Thyroid gland (tissue), 4 donors: ENCODE measurements around the gene EHMT1. TPM values are rescaled to one million over a fixed set of nuclear protein-coding genes. Genes with fewer than 3 reads are reported as not detected.

Experiments
- DNase-seq, 2 donors: peaks; one replicate each; pipeline ENCODE4 v3.0.0-alpha.2; 2019
- H3K27ac ChIP-seq, 3 donors: fragments of 200-600 bp; sonication (generic); 1 replicate in 2 of 3; 2 replicates in 1 of 3; pipeline ENCODE4 v1.5.1; 2016 to 2019; ENCODE audit warnings: mild to moderate bottlenecking in 1 of 3, moderate library complexity in 1 of 3
- H3K27me3 ChIP-seq: fragments of 200-600 bp; sonication (generic); one replicate; pipeline ENCODE4 v1.5.1; 2019
- H3K36me3 ChIP-seq, 2 donors: fragments of 200-600 bp; sonication (generic); one replicate each; pipeline ENCODE4 v1.5.1; 2016 to 2019
- H3K4me1 ChIP-seq, 2 donors: fragments of 200-600 bp; sonication (generic); one replicate each; pipeline ENCODE4 v1.5.1; 2017 to 2019
- H3K4me3 ChIP-seq, 3 donors: fragments of 200-600 bp; sonication (generic); replicated peaks in 1 of 3; 1 replicate in 2 of 3; 2 replicates in 1 of 3; pipeline ENCODE4 v1.5.1; 2016; ENCODE audit warnings: mild to moderate bottlenecking in 1 of 3
- H3K9me3 ChIP-seq: fragments of 200-600 bp; sonication (generic); one replicate; pipeline ENCODE4 v1.5.1; 2017
- POLR2A ChIP-seq, 2 donors: fragments of 450-650 bp; IDR thresholded peaks; one replicate each; pipeline ENCODE4 v1.6.1; 2017; ENCODE audit warnings: antibody characterized with exemption in 2 of 2, mild to moderate bottlenecking in 2 of 2, moderate library complexity in 1 of 2
- WGBS, 2 donors: methylation state at CpG; one replicate each; pipeline ENCODE4 v1.1.5; 2017; 5-methylcytosine and 5-hydroxymethylcytosine counted together
- intact Hi-C: fragments of 100-400 bp; cut with DNase I; formaldehyde crosslinking; loops from one replicate; pipeline ENCODE4 v1.15.1; 2023
- total RNA-seq, 4 donors: library from RNA; depleted of rRNA; stranded (reverse); fragments of >200 nt; gene quantifications; one replicate each; pipeline ENCODE4 v1.2.3, GENCODE V29; 2016
- TF ChIP-seq, protein P1 (sequence below), 6 experiments: fragments of 200-600 bp in 3 of 6; fragments of 450-650 bp in 3 of 6; sonication (generic) in 3 of 6; IDR thresholded peaks; one replicate each; pipeline ENCODE4 v1.5.1; 2016 to 2019; ENCODE audit warnings: antibody characterized with exemption in 6 of 6, mild to moderate bottlenecking in 2 of 6, inconsistent platforms in 1 of 6, moderate library complexity in 1 of 6

The EHMT1 gene
- total RNA-seq, 4 donors from 2014 or later: 56.8 to 99.5 (median 94.4) TPM

DNA sequence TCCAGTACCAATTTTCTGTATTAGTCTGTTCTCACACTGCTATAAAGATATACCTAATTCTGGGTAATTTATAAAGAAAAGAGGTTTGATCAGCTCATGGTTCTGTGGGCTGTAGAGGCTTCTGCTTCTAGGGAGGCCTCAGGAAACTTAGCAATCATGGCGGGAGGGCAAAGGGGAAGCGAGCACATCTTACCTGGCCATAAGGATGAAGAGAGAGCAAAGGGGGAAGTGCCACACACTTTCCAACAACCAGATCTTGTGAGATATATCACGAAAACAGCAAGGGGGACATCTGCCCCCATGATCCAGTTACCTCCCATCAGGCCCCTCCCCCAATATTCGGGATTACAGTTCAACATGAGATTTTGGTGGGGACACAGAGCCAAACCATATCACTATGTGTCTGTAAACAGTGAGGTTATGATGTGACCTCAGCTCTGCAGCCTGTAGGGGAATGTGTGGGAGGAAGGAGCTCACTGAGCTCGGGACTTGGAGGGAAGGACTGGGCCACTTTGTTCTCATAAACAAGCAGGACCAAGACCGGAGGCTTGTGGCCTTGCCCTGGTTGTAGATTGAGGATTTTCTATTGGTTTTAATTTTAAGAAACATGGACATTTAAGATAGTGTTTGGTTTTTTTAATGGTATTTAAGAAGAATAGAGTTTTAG lies 85.2 kb downstream of the EHMT1 start:
- H3K9me3 ChIP-seq: no peaks in the 10 kb centered on the region
- no peak overlapping the region for H3K27ac ChIP-seq
- no peak for DNase-seq
- intact Hi-C loops: no loop called here
- WGBS, 2 donors: 90% methylated on average over 6 of the region's 6 CpGs
- H3K27me3 ChIP-seq: no peaks in the 10 kb centered on the region
- no peak overlapping the region for H3K4me3 ChIP-seq
- no peak for TF ChIP-seq POLR2A (IDR thresholded peaks at IDR 0.05)
- TF ChIP-seq, protein P1, sequence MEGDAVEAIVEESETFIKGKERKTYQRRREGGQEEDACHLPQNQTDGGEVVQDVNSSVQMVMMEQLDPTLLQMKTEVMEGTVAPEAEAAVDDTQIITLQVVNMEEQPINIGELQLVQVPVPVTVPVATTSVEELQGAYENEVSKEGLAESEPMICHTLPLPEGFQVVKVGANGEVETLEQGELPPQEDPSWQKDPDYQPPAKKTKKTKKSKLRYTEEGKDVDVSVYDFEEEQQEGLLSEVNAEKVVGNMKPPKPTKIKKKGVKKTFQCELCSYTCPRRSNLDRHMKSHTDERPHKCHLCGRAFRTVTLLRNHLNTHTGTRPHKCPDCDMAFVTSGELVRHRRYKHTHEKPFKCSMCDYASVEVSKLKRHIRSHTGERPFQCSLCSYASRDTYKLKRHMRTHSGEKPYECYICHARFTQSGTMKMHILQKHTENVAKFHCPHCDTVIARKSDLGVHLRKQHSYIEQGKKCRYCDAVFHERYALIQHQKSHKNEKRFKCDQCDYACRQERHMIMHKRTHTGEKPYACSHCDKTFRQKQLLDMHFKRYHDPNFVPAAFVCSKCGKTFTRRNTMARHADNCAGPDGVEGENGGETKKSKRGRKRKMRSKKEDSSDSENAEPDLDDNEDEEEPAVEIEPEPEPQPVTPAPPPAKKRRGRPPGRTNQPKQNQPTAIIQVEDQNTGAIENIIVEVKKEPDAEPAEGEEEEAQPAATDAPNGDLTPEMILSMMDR (IDR thresholded peaks at IDR 0.05): no peak
- H3K4me1 ChIP-seq: peaks cover 3 to 13% of the 10 kb centered on the region in 2 donors
- no peaks in the 10 kb centered on the region for H3K36me3 ChIP-seq

DNA sequence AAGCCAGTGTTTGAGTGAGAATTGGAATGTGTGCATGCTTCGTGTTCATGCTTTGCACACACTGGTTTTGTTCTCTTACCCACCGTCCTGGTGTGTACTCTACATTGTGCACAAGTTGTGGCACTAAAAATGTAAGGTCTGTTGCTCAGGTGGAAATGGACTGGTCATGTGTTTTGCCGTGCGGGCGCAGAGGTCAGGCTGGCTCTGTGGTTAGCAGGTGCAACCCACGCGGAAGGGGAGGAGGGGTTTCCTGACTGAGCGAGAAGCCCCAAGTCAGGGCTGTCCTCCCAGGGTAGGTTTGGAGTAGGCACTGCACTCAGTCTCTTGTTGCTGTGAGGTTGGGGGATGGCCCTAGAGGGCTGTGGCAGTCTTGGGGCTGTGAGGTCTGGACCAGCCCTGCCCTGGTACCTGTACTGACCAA lies 86.6 kb downstream of the EHMT1 start:
- no peaks in the 10 kb centered on the region for H3K36me3 ChIP-seq
- peaks cover 3 to 16% of the 10 kb centered on the region in 2 donors for H3K4me1 ChIP-seq
- WGBS, 2 donors: 62 to 68% methylated on average over 7 to 8 of the region's 8 CpGs
- no peak overlapping the region for H3K27ac ChIP-seq
- DNase-seq: peak in 1 of 2 donors; percentile 21
- no peak overlapping the region for H3K4me3 ChIP-seq
- TF ChIP-seq, protein P1 (IDR thresholded peaks at IDR 0.05): no peak
- TF ChIP-seq POLR2A (IDR thresholded peaks at IDR 0.05): no peak
- no peaks in the 10 kb centered on the region for H3K9me3 ChIP-seq
- H3K27me3 ChIP-seq: no peaks in the 10 kb centered on the region
- intact Hi-C loops: no loop called here

DNA sequence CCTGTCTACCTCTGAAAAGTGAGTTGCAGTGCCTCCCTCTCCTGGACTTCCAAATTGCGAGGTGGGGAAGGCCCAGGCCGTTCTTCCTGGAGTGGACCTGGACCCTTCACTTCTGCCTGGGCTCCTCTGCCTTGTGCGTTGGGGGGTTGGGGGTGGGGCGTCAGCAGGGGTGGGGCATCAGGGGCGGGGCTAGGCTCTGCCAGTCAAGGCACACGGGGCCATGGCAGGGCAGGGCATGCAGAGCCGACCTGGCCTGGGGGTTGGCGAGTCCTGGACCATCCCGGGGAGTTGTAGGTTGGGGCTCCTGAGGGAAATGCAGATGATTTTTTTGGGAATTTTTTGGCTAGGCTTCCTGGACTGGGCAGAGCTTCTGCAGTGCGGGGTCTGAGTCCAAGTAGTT lies 87.1 kb downstream of the EHMT1 start:
- H3K9me3 ChIP-seq: no peaks in the 10 kb centered on the region
- H3K27me3 ChIP-seq: no peaks in the 10 kb centered on the region
- no peaks in the 10 kb centered on the region for H3K36me3 ChIP-seq
- TF ChIP-seq, protein P1 (IDR thresholded peaks at IDR 0.05): no peak
- TF ChIP-seq POLR2A (IDR thresholded peaks at IDR 0.05): no peak
- 78 to 97% methylated on average over 5 to 8 of the region's 10 CpGs for WGBS, 2 donors
- DNase-seq: no peak
- H3K4me3 ChIP-seq: no peak overlapping the region
- H3K4me1 ChIP-seq: peaks cover 3 to 16% of the 10 kb centered on the region in 2 donors
- H3K27ac ChIP-seq: no peak overlapping the region
- intact Hi-C loops: no loop called here

DNA sequence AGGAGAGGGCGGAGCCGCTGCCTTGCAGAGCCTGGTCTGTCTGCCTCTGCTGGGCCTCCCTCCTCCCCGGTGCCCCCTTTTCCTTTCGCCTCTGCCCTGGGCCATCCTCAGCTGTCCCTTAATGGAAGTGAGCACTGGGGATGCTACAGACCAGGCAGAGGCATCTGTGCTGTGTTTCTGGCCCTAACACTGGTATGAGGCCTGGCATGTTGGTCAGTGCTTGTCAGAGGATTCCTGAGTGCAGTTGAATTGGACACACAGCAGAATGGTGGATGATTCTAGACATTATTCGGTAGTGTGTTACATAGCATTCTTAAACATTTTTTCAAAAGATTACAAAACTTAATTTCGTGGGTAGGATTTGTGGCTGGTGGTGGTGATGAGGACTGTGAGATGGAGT lies 88.6 kb downstream of the EHMT1 start:
- Histone ChIP-seq H3K36me3 (no peaks in the 10 kb centered on the region), H3K9me3 (no peaks in the 10 kb centered on the region), H3K4me1 (peaks cover 3 to 16% of the 10 kb centered on the region in 2 donors), H3K4me3 (no peak overlapping the region), H3K27ac (no peak overlapping the region), H3K27me3 (no peaks in the 10 kb centered on the region)
- WGBS, 2 donors: 91 to 94% methylated on average over 5 to 6 of the region's 6 CpGs
- no peak for DNase-seq
- no peak for TF ChIP-seq POLR2A (IDR thresholded peaks at IDR 0.05)
- TF ChIP-seq, protein P1 (IDR thresholded peaks at IDR 0.05): no peak
- intact Hi-C loops: no loop called here

DNA sequence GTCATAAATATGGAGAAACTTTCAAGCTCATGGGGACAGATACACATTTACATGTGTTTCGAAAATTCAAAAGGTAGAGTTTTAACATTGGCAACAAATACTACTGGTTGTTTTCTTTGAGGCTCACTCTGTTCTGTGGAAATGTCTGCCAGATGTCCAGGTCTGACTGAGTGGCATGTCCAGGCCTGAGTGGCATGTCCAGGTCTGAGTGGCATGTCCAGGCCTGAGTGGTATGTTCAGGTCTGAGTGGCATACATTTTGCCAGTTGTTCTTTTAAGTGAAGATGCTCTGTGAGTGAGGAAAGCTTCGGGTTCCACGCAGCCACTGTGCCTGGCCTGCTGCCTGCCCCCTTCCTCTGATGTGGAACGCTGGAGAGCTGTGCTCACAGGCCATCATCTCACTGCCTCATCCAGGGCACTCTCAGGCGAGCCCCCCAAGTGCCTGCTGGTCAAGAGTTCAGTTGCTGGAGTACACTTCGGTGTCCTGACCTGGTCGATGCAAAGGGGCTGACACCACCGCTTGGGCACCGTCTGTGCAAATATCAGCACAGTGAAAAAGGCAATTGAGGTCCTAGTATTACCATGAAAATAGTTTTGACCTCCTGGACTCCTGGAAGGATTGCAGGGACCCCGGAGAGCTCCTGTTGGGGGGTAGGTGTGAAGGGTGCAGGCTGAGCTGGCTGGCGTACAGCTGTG lies 89.9 kb downstream of the EHMT1 start:
- no peak for TF ChIP-seq POLR2A (IDR thresholded peaks at IDR 0.05)
- TF ChIP-seq, protein P1 (IDR thresholded peaks at IDR 0.05): no peak
- Histone ChIP-seq H3K27me3 (no peaks in the 10 kb centered on the region), H3K27ac (no peak overlapping the region), H3K4me3 (no peak overlapping the region), H3K36me3 (no peaks in the 10 kb centered on the region), H3K4me1 (peaks cover 3 to 16% of the 10 kb centered on the region in 2 donors), H3K9me3 (no peaks in the 10 kb centered on the region)
- DNase-seq: peak; percentile 28 to 40
- intact Hi-C loops: no loop called here
- WGBS, 2 donors: 57 to 61% methylated on average over 8 to 11 of the region's 11 CpGs
